HG03432 (cell line): Measurements from ENCODE around the gene RGS4.

Source experiments
- ATAC-seq: cut with Tn5 transposase; IDR thresholded peaks from one replicate; pipeline ENCODE4 v1.9.1; 2021; ENCODE audit warnings: mild to moderate bottlenecking, moderate library complexity; ENCODE audit not compliant: unreplicated experiment

RGS4 gene

DNA sequence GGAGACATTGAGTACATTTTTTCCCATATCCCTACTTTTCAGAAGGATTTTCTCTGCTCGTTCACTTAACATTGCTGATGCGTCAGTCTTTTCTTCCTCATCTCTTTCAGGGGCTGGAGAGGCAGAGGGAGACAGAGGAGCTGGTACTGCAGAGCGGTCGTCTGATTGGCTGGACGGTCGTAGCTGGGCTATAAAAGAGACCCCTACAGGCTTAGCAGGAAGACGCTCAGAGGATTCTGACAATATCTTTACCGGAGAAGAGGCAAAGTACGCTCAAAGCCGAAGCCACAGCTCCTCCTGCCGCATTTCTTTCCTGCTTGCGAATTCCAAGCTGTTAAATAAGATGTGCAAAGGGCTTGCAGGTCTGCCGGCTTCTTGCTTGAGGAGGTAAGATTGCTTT, at the start of gene RGS4:
Gene RGS4 (plus strand): TSS at position 220 of the 400 bp plus-strand sequence. CDS start 124 bp downstream, at position 344.
- ATAC-seq: no peak

DNA sequence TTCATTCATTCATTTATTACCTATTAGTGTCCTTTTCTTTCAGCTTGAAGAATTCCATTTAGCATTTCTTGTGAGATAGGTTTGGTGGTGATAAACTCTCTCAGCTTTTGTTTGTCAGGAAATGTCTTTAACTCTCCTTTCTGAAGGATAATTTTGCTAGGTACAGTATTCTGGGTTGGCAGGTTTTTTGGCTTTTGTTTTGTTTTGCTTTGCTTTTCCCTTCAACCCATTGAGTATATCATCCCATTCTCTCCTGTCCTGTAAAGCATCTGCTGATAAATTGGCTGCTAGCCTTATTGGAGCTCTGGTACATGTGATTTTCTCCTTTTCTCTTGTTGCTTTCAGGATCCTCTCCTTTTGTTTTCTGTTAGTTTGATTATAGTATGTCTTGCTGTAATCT, 47.0 kb upstream of the RGS4 start:
- no peak for ATAC-seq

DNA sequence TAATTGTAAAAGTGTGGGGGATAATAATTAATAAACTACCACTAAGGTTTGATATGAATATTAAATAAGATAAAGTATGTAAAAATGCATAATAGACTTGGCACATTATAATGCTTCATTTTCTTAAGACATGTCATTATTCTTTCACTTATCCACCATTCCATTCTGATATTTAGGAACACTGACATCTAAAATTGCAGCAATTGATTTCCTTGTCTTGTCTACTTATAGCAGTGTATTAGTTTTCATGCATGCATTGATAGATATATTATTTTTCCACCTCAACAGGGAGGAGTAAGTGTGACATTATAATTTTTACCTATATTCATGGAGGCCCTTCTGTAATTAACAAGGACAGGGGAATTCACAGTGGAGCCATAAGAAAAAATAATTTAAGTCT, 41.6 kb upstream of the RGS4 start:
- ATAC-seq: no peak

DNA sequence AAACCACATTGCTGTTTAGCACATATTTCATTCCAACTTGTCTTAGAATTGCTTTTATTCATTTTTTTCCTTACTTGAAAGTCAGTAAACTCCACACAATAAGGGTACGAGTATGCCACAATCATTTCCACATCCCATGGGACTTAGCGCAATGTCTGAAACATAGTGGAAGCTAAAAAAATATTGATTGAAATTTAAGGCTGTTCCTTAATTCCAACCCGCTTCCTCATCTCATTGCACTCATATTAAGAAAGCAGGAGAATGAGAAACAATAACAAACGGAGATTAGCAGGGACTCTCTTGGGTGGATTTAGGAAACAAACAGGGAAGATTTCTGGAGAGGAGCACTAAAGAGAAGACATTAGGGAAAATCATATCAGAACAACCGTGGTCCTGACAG, 39.3 kb upstream of the RGS4 start:
- no peak for ATAC-seq

DNA sequence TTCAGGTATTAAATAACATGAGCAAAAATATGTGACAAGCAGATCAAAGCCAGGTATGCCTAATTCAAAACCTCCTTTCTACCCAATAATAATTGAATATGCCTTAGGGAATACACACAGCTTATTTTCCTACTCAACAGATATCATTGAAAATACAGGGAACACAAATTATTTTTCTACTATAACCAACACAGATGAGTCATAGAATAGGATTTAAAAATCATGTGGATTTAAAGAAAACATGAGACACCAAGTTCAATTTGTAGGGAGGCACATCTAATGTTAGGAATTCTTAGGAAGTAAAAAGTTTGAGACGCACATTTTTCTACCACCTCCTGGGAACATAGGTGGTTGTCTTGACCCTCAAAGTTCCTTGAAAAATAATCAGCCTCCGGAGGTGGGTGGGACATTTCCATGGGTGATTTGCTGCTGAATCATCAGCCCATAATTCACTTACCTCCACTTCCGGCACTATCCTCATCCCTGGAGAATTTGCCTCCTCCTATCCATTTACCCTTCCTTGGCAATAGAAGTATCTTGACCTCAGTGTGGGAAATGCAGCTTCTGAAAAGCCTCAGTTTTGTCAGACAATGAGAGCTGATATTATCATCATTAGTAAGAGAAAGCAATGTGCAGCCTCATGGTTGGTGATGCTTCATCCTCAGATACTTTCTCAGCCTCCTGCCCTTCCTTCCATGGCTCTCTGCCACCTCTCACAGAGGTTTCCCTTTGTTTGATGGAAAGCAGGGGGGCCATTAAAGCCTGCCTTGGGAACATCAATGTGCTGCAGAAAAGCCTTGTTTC, 33.5 kb upstream of the RGS4 start:
- no peak for ATAC-seq

- no peak for ATAC-seq
Measured at GRCh38 chr1:163036671-163037070, 32.5 kb upstream of the RGS4 start.

DNA sequence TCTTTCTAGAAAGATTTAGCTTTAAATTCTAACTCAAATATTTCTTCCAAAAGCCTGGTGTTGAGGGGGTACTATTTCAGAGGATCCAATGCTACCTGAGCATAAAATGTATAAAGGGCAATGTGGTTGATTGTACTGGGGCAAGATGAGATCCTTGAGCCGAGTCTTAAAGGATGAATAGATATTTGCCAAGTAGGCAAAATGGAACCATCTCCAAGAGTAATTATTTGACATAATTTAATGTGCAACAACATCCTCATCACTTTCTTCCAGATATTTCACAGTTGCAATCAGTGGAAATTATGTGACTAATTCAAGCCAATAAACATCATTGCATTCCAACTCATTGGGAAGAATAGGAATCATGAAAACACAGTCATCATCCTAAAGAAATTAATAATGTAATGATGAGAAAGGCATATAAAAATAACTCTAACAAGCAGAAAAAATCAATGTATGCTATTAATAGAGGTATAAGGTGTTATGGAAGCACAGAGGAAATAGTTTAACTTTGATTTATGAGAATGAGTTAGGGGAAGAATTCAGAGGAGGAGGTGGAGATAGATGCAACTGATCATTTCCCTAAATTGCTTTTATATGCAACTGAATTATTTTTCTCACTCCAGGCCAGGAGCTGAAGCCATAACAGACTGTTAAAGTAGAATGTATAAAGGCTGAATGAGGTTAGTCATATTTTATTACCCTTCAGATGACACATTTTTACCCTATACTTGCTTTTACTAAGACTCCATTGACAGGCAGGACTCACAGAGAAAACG, 30.0 kb upstream of the RGS4 start:
- no peak for ATAC-seq

DNA sequence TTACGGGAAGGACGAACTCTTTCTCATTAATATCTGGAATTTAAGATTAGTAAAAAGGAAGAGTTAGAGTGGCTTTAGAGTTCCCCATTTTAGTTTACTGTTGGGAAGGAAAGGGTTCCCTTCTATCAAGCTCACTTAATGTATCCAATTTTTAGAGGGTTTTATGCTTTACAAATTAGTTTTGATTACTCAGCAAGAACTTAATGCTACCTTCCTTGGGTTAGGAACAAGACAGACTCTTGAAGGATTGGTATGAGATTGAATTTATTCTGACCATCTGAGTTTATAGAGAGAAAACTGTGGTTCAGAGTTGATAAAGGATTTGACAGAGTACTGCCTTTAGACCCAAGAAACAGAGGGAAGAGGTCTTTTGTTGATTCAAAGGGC, 29.5 kb upstream of the RGS4 start:
- no peak for ATAC-seq

- no peak for ATAC-seq
Measured at GRCh38 chr1:163046071-163046470, 23.1 kb upstream of the RGS4 start.

DNA sequence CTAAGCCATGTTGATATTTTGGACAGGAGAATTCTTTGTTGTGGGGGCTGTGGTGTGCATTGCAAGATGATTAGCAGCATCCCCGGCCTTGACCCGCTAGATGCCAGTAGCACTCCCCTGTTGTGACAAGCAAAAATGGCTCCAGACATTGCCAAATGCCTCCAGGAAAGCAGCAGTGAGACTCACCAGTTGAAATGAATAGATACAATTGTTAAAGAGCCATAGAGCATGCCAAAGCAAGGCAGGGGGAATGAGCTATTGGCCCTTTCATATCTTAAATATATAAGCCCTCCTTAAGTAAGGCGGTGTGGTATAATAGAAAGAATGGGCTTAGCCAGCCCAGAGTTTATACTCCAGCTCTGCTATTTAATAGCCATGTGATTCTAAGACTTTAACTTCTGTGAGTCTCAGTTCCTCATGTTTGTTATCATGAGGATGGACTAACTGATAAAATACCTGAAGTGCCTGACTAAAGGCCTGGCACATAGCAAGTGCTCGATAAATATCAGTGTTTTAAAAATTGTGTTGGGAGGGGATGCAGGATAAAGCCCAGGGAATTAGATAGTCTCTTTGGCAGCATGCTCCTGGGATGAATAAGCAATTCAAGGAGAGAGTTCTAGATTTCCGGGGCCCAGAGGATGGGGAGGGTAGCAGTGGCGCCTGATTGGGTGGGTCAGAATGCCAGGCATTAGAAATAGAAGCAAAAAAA, 21.1 kb upstream of the RGS4 start:
- ATAC-seq: no peak

DNA sequence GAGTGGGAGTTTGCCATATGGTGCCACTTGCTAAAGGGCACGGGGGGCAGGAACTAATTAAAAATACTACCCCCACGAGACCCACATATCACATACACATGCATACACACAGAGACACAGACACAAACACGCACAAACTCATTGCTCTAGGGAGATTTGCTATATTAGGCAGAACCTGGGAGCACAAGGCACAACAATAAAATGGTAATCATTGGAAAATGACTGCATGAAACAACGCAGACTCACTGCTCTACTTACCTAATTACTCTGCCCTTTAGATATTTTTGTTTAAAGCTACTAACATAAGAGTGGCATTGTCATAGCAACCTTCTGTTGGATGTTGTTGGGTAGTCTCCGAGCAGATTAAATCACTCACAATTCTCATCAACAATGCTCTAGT, 20.3 kb upstream of the RGS4 start:
- ATAC-seq: no peak

- no peak for ATAC-seq
Measured at GRCh38 chr1:163049296-163049695, 19.9 kb upstream of the RGS4 start.

- ATAC-seq: no peak
Measured at GRCh38 chr1:163050496-163050895, 18.7 kb upstream of the RGS4 start.

- ATAC-seq: no peak
Measured at GRCh38 chr1:163054181-163054591, 15.0 kb upstream of the RGS4 start.

- ATAC-seq: no peak
Measured at GRCh38 chr1:163055005-163055404, 14.2 kb upstream of the RGS4 start.

- ATAC-seq: no peak
Measured at GRCh38 chr1:163055531-163055930, 13.6 kb upstream of the RGS4 start.

DNA sequence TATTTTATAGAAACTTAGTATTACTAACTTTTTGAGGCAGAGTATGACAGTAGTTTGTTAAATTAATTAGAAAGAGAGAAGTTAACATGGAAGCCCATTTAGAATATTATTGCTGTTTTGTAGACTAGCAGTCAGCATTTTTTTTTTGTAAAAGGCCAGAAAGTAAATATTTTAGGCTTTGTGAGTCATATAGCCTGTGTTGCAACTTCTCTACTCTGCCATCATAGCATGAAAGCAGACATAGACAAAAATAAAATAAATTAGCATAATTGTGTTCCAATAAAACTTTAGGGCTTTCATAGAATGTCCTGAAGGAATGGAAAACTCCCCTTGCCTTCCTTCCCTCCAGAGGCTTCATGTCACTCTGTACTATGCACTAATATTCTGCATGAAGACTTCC, 12.3 kb upstream of the RGS4 start:
- no peak for ATAC-seq

DNA sequence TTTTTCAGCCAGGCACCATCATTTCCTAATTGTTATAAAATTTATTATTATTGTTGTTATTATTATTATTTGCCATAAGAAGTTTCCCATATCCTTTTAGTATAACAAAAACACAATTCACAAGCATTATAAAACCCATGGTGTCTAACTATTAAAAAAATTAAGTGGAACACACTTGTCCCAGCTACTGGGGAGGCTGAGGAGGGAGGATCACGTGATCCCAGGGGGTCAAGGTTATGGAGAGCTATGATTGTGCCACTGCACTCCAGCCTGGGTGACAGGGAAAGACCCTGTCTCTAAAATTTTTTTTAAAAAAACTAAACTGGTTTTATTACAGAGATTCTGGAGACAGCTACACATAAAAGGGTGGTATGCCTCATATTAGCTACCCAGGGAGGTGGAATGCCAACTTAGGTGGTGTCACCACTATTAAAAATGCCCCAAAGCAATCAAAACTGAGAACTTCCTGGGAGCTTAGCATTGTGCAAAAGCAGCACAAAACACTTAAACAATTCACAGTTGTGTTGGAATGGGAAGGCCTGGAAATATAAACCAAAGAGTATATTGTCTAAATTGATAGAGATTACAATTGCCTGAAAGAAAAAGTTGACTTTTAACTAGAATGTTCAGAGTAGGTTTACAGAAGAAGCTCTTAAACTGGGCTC, 8.7 kb upstream of the RGS4 start:
- ATAC-seq: no peak

GRCh38 chr1:163063143-163063542, 6.0 kb upstream of the RGS4 start:
- no peak for ATAC-seq

DNA sequence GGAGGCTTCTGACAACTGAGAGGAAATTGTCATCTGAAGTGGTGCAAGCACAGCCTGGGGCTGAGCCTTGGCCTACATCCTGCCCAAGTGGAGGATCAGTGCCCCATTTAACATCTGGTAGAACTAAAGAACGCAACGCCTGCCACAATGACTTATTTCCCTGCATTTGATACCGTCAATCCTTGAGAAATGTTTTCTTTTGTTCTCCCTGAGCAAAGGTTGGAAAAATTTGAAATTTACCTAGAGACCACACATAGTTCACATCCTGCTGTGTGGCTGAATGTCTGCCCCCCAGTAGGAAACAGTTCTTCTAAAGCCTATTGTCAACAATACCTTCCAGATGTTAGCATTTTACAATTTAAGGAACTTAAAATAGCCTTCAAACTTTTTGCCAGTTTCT, 5.6 kb upstream of the RGS4 start:
- no peak for ATAC-seq

DNA sequence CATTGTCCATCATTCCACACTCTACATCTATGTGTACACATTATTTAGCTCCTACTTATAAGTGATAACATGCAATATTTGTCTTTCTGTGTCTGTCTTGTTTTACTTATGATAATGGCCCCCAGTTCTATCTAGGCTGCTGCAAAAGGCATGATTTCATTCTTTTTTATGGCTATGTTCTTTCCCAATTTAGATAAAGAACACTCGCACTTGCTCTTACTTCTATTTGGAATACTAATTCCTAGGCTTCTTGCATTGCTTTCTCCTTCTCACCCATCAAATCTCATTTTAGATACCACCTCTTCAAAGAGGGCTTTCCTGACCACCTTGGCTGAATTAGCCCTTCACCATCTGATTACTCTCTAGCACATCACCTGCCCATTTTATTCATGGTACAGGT, 3.0 kb upstream of the RGS4 start:
- ATAC-seq: no peak
